Endodermal cell (in vitro differentiated cells): Measurements from ENCODE around the gene FMNL2. TPM values are rescaled to one million over a fixed set of nuclear protein-coding genes. Genes with fewer than 3 reads are reported as not detected.

Experiments
- DNase-seq: peaks from one replicate; pipeline ENCODE4 v3.0.0-alpha.2; 2017
- H3K27ac ChIP-seq: 2 replicates; pipeline ENCODE4 v1.5.1; 2013; ENCODE audit warnings: mild to moderate bottlenecking, low read depth, low read length, moderate library complexity
- H3K27me3 ChIP-seq: 2 replicates; pipeline ENCODE4 v1.6.1; 2013; ENCODE audit warnings: mild to moderate bottlenecking, low read length, moderate library complexity; ENCODE audit not compliant: insufficient read depth, control insufficient read depth, poor library complexity, severe bottlenecking
- H3K36me3 ChIP-seq: 2 replicates; pipeline ENCODE4 v1.7.0; 2013; ENCODE audit warnings: mild to moderate bottlenecking, low read length, moderate library complexity; ENCODE audit not compliant: control insufficient read depth, insufficient read depth
- H3K4me1 ChIP-seq: one replicate; pipeline ENCODE4 v1.7.0; 2013; ENCODE audit warnings: low read length; ENCODE audit not compliant: control insufficient read depth, insufficient read depth
- H3K4me3 ChIP-seq: 2 replicates; pipeline ENCODE4 v1.5.1; 2013; ENCODE audit warnings: mild to moderate bottlenecking, low read length, moderate library complexity
- H3K9ac ChIP-seq: 2 replicates; pipeline ENCODE4 v1.6.1; 2013; ENCODE audit warnings: mild to moderate bottlenecking, low read length, moderate library complexity; ENCODE audit not compliant: poor library complexity, severe bottlenecking; ENCODE audit errors: extremely low read depth
- H3K9me3 ChIP-seq: 2 replicates; pipeline ENCODE4 v1.6.1; 2013; ENCODE audit warnings: mild to moderate bottlenecking, low read length, moderate library complexity; ENCODE audit not compliant: control insufficient read depth
- H3K27ac Mint-ChIP-seq: 2 replicates; pipeline ENCODE4 v1.8.0; 2020; ENCODE audit warnings: mixed read lengths
- H3K27me3 Mint-ChIP-seq: 2 replicates; pipeline ENCODE4 v1.8.0; 2021; ENCODE audit warnings: mild to moderate bottlenecking, mixed read lengths; ENCODE audit not compliant: insufficient read depth
- H3K36me3 Mint-ChIP-seq: 2 replicates; pipeline ENCODE4 v1.8.0; 2020; ENCODE audit warnings: low read depth, mixed read lengths
- H3K4me1 Mint-ChIP-seq: 2 replicates; pipeline ENCODE4 v1.8.0; 2020; ENCODE audit warnings: mixed read lengths
- H3K4me3 Mint-ChIP-seq: 2 replicates; pipeline ENCODE4 v1.8.0; 2020; ENCODE audit warnings: mild to moderate bottlenecking, moderate library complexity, mixed read lengths
- H3K9me3 Mint-ChIP-seq: 2 replicates; pipeline ENCODE4 v1.8.0; 2020; ENCODE audit warnings: mild to moderate bottlenecking, mixed read lengths
- CTCF ChIP-seq: fragments of 200-600 bp; sonication (generic); conservative IDR thresholded peaks from 2 replicates; pipeline ENCODE4 v1.5.0; 2021; ENCODE audit warnings: antibody characterized with exemption, mild to moderate bottlenecking
- whole genome bisulfite sequencing, 2 experiments: methylation state at CpG; one replicate each; pipeline versions ENCODE4 v1.1.5 to v1.1.7; 2013; ENCODE audit warnings: missing lambda C conversion rate in 2 of 2, mixed read lengths in 1 of 2; ENCODE audit not compliant: insufficient coverage in 1 of 2, insufficient read length in 1 of 2; 5-methylcytosine and 5-hydroxymethylcytosine counted together
- total RNA-seq, 2 donors: library from RNA; stranded (reverse); fragmentation: NEBNext Ultra II Directional in 1 of 2; extraction: Animal tissue kit (Norgen Biotek cat#: 25700) in 1 of 2; gene quantifications; 2 replicates in 1 of 2; 3 replicates in 1 of 2; pipeline ENCODE4 v1.2.1, GENCODE V29; 2021

Gene FMNL2
- total RNA-seq, 2 donors from 2014 or later: 49.4 to 51.8 TPM

DNA sequence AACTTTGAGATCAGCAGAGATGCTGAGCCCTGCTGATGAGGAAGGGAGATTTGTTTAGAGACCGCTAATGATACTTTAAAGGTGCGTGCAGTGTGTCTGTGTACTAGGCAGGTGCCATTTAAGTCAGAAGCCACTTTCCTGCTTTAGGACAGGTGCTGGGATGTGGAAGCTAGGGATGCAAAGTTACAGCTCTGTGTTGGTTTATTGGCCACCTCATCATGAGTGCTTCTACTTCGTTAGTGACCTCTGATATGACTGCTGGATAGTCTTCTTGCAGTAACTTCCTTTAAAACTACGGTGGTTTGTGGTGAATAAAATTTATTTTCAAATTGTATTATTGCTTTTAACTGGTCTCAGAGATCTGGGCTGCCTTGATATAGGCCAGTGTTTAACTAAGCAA is 44.1 kb downstream of the FMNL2 start:
- Histone ChIP-seq H3K4me1 (peaks cover 3% of the 10 kb centered on the region), H3K36me3 (no peaks in the 10 kb centered on the region), H3K9ac (no peak overlapping the region), H3K27ac (no peak overlapping the region), H3K9me3 (no peaks in the 10 kb centered on the region), H3K4me3 (no peak overlapping the region), H3K27me3 (no peaks in the 10 kb centered on the region)
- Mint-ChIP-seq H3K4me1 (peaks cover 40% of the 10 kb centered on the region), H3K27ac (no peak overlapping the region), H3K36me3 (no peaks in the 10 kb centered on the region), H3K9me3 (no peaks in the 10 kb centered on the region), H3K27me3 (no peaks in the 10 kb centered on the region), H3K4me3 (no peak overlapping the region)
- 40 to 86% methylated on average over 1 to 4 of the region's 4 CpGs for WGBS, 2 experiments
- DNase-seq: no peak
- TF ChIP-seq CTCF: no peak

DNA sequence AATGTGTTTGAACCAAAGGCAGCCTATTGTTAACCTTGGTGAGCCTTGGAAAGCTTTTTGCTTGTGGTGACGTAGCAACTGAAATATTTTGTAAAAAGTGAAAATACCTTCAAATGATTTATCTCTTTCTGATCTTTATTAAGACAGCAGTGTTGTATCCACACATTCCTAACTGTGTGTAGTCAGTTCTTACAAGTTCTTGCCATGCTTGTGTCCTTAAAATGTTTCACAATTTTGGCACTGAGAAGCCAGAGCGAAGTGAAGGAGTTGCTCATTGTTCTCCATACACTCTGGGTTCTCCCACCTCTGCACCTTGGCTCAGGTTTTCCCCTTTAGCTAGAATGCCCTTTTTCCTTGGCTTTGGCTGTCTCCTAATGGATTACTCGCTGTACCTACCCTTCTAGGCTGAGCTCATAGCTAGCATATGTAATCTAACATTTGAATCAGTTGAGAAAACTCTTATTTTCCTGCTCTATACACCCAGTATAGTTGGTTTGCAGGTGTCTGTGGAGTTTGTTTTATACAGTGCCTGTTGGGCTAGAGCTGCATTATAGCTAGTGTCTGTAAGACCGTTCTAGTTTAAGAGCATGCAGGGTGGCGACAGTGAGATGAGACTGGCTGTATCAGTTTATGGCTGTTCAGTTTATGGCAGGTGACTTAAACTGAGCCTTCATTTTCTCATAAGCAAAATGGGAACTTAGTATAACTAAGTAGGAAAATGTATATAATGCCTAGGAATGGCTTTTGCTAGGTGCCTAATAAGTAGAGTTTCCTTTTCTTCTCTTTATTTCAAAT is 45.5 kb downstream of the FMNL2 start:
- peaks cover 3% of the 10 kb centered on the region for H3K4me1 ChIP-seq
- no peaks in the 10 kb centered on the region for H3K36me3 Mint-ChIP-seq
- H3K9me3 Mint-ChIP-seq: no peaks in the 10 kb centered on the region
- H3K36me3 ChIP-seq: no peaks in the 10 kb centered on the region
- H3K4me3 ChIP-seq: no peak overlapping the region
- no peak for TF ChIP-seq CTCF
- H3K4me3 Mint-ChIP-seq: no peak overlapping the region
- H3K27me3 ChIP-seq: no peaks in the 10 kb centered on the region
- H3K27ac ChIP-seq: no peak overlapping the region
- no peaks in the 10 kb centered on the region for H3K9me3 ChIP-seq
- H3K27ac Mint-ChIP-seq: no peak overlapping the region
- peaks cover 43% of the 10 kb centered on the region for H3K4me1 Mint-ChIP-seq
- H3K27me3 Mint-ChIP-seq: no peaks in the 10 kb centered on the region
- no peak overlapping the region for H3K9ac ChIP-seq
- WGBS, 2 experiments: 79 to 100% methylated on average over 3 to 5 of the region's 5 CpGs
- DNase-seq: no peak

DNA sequence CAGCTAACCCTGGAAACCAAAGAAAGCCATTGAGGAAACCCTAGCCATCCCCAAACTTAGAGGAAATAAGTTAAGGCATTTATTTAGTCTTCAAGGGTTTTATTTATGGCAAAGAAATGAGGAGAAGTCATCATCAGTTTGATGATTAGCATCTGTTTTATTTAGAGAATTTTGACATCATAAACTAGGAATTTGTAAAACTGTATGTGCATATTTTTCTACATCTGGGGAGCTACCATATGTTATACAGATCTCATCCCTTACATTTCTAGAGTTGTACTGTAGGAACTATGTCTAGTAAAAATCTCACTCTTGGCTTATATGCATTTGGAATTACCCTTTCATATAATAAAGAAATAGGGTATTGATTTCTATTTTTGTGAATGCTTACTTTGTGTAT is 48.7 kb downstream of the FMNL2 start:
- Histone ChIP-seq H3K36me3 (no peaks in the 10 kb centered on the region), H3K4me3 (no peak overlapping the region), H3K4me1 (peaks cover 8% of the 10 kb centered on the region), H3K9ac (no peak overlapping the region), H3K9me3 (peaks cover 2% of the 10 kb centered on the region), H3K27ac (no peak overlapping the region), H3K27me3 (no peaks in the 10 kb centered on the region)
- Mint-ChIP-seq H3K4me1 (peaks cover 44% of the 10 kb centered on the region), H3K27me3 (no peaks in the 10 kb centered on the region), H3K27ac (no peak overlapping the region), H3K4me3 (no peak overlapping the region), H3K36me3 (no peaks in the 10 kb centered on the region), H3K9me3 (no peaks in the 10 kb centered on the region)
- DNase-seq: no peak
- TF ChIP-seq CTCF: no peak
